HepG2 (cell line): ENCODE data around the gene L3MBTL4. TPM values are rescaled to one million over a fixed set of nuclear protein-coding genes. Genes with fewer than 3 reads are reported as not detected.

Experiments
- ATAC-seq: fragments of 200-7000 bp; cut with Tn5 transposase; 3 replicates; pipeline ENCODE4 v1.9.1; 2020; ENCODE audit warnings: mild to moderate bottlenecking, moderate library complexity
- BruUV-seq: library from RNA; stranded (reverse); fragments of 400-500 nt; replicated peaks from 2 replicates; lab custom pipeline; 2021; lab: Mats Ljungman, UMichigan
- CTCF ChIA-PET: fragments of 300-600 bp; formaldehyde crosslinking; extraction: SDS; loops from one replicate; lab custom pipeline; 2021; ENCODE audit warnings: low total read pairs, inconsistent platforms, low intra/inter-chr PET ratio; lab: Yijun Ruan, JAX
- POLR2A ChIA-PET: fragments of 350-600 bp; sonication (Branson Sonifier 250); formaldehyde crosslinking; loops from one replicate; lab custom pipeline; 2020; ENCODE audit warnings: antibody characterized with exemption, inconsistent platforms; lab: Yijun Ruan, JAX
- DNase-seq: peaks from one replicate; pipeline ENCODE4 v3.0.0-alpha.2; 2015; ENCODE audit warnings: low spot score
- FAIRE-seq: peaks from 3 replicates; lab custom pipeline; 2011; peaks lifted over from hg19 to GRCh38; lab: Jason Lieb, UNC
- H2AFZ ChIP-seq: one replicate; pipeline ENCODE4 v1.6.1; 2011; ENCODE audit warnings: low read length, inconsistent platforms
- H3K27ac ChIP-seq: fragments of 300-600 bp; 3 replicates; pipeline ENCODE4 v1.8.0; 2011; ENCODE audit warnings: mixed run types, mild to moderate bottlenecking, mixed read lengths, low read length, inconsistent platforms; ENCODE audit not compliant: insufficient read depth; ENCODE audit errors: extremely low read length
- H3K27me3 ChIP-seq, 2 experiments: fragments of 200-600 bp in 1 of 2; 2 replicates in 1 of 2; 3 replicates in 1 of 2; pipeline versions ENCODE4 v1.6.0 to v1.8.0; 2011; ENCODE audit warnings: low read length in 2 of 2, mild to moderate bottlenecking in 2 of 2, moderate library complexity in 2 of 2, inconsistent platforms in 1 of 2; ENCODE audit not compliant: insufficient read depth in 2 of 2, control insufficient read depth in 1 of 2
- H3K36me3 ChIP-seq, 2 experiments: fragments of 200-600 bp in 1 of 2; replicated peaks in 1 of 2; 2 replicates in 1 of 2; 3 replicates in 1 of 2; pipeline versions ENCODE4 v1.5.1 to v1.8.0; 2011; ENCODE audit warnings: low read length in 2 of 2, inconsistent platforms in 1 of 2; ENCODE audit not compliant: insufficient read depth in 2 of 2, control insufficient read depth in 1 of 2
- H3K4me1 ChIP-seq: 2 replicates; pipeline ENCODE4 v1.5.1; 2012; ENCODE audit warnings: low read length, inconsistent platforms; ENCODE audit not compliant: insufficient read depth
- H3K4me2 ChIP-seq: 2 replicates; pipeline ENCODE4 v1.6.0; 2011; ENCODE audit warnings: low read depth, low read length, inconsistent platforms
- H3K4me3 ChIP-seq, 3 experiments: fragments of 200-600 bp in 1 of 3; sonication (generic), shearing (Covaris generic) in 1 of 3; replicated peaks in 1 of 3; 2 replicates each; pipeline ENCODE4 v1.5.1; 2011 to 2016; ENCODE audit warnings: low read length in 3 of 3, inconsistent platforms in 2 of 3, low read depth in 2 of 3, mild to moderate bottlenecking in 2 of 3, control low read depth in 1 of 3, mixed read lengths in 1 of 3; ENCODE audit not compliant: insufficient read depth in 1 of 3
- H3K79me2 ChIP-seq: one replicate; pipeline ENCODE4 v1.6.1; 2011; ENCODE audit warnings: low read length, inconsistent platforms; ENCODE audit not compliant: insufficient read depth
- H3K9ac ChIP-seq: 2 replicates; pipeline ENCODE4 v1.6.0; 2011; ENCODE audit warnings: mild to moderate bottlenecking, low read depth, low read length, inconsistent platforms; ENCODE audit not compliant: insufficient read depth
- H3K9me3 ChIP-seq: 2 replicates; pipeline ENCODE4 v1.5.1; 2012; ENCODE audit warnings: mild to moderate bottlenecking, low read length
- H4K20me1 ChIP-seq: 2 replicates; pipeline ENCODE4 v1.6.0; 2011; ENCODE audit warnings: inconsistent platforms, mild to moderate bottlenecking, low read length, moderate library complexity; ENCODE audit not compliant: insufficient read depth
- EEA1 ChIP-seq: sonication (generic); formaldehyde crosslinking; IDR thresholded peaks from 2 replicates; pipeline ENCODE4 v1.5.1; 2020; ENCODE audit warnings: mild to moderate bottlenecking, missing genetic modification reagents, borderline replicate concordance
- PHF8 ChIP-seq: sonication (generic); formaldehyde crosslinking; IDR thresholded peaks from 2 replicates; pipeline ENCODE4 v1.5.0; 2020; ENCODE audit warnings: missing genetic modification reagents
- SALL1 ChIP-seq: sonication (generic); formaldehyde crosslinking; IDR thresholded peaks from 2 replicates; pipeline ENCODE4 v1.8.0; 2022; ENCODE audit warnings: mild to moderate bottlenecking, missing genetic modification reagents
- TOPORS ChIP-seq: sonication (generic); formaldehyde crosslinking; IDR thresholded peaks from 2 replicates; pipeline ENCODE4 v1.8.0; 2023; ENCODE audit warnings: mild to moderate bottlenecking, missing genetic modification reagents
- YY1 ChIP-seq: IDR thresholded peaks from 2 replicates; pipeline ENCODE4 v1.6.1; 2011; ENCODE audit warnings: low read length, low read depth, moderate library complexity, mild to moderate bottlenecking; ENCODE audit not compliant: insufficient read depth, insufficient replicate concordance
- ZBTB42 ChIP-seq: sonication (generic); formaldehyde crosslinking; IDR thresholded peaks from 2 replicates; pipeline ENCODE4 v1.5.0; 2020; ENCODE audit warnings: mild to moderate bottlenecking, missing genetic modification reagents
- ZFP82 ChIP-seq: sonication (generic); formaldehyde crosslinking; IDR thresholded peaks from 2 replicates; pipeline ENCODE4 v1.5.1; 2020; ENCODE audit warnings: mild to moderate bottlenecking, missing genetic modification reagents, borderline replicate concordance
- ZSCAN25 ChIP-seq: sonication (generic); formaldehyde crosslinking; IDR thresholded peaks from 2 replicates; pipeline ENCODE4 v1.8.0; 2022; ENCODE audit warnings: mild to moderate bottlenecking, missing genetic modification reagents
- WGBS: methylation state at CpG from one replicate; pipeline ENCODE4 v1.1.6; 2017; ENCODE audit warnings: low lambda C conversion rate; 5-methylcytosine and 5-hydroxymethylcytosine counted together
- in situ Hi-C: cut with HindIII; loops from 2 replicates; pipeline ENCODE4 v1.10.0; 2017; ENCODE audit warnings: low pct_unique_long_range_greater_than_20kb; ENCODE audit not compliant: extremely low pct_ligation_motif_present
- intact Hi-C: fragments of 100-400 bp; cut with micrococcal nuclease; formaldehyde crosslinking; loops from one replicate; pipeline ENCODE4 v1.10.0; 2022; ENCODE audit not compliant: unreplicated experiment
- polyA plus RNA-seq, 8 experiments: library from polyadenylated mRNA; depleted of rRNA in 3 of 8; stranded (reverse) in 7 of 8; unstranded in 1 of 8; fragments of >200 nt; fragmentation: Illumina TruSeq in 4 of 8; extraction: Trizol in 4 of 8; gene quantifications; 2 replicates each; pipeline versions ENCODE4 v1.2.1 to v1.2.3, GENCODE V29; 2011 to 2016; ENCODE audit warnings: low read depth in 4 of 8, missing spikeins in 1 of 8, mixed read lengths in 1 of 8; ENCODE audit not compliant: insufficient read depth in 1 of 8
- total RNA-seq, 5 experiments: library from RNA; depleted of rRNA; stranded (reverse); fragments of >200 nt; fragmentation: Illumina TruSeq; extraction: Trizol; gene quantifications; 2 replicates each; pipeline ENCODE4 v1.2.3, GENCODE V29; 2016; ENCODE audit warnings: low read depth in 1 of 5
- TF ChIP-seq, protein P1 (sequence below): sonication (generic); formaldehyde crosslinking; IDR thresholded peaks from 2 replicates; pipeline ENCODE4 v1.4.0; 2020; ENCODE audit warnings: missing genetic modification reagents
- TF ChIP-seq, protein P2 (sequence below): sonication (generic); formaldehyde crosslinking; IDR thresholded peaks from 2 replicates; pipeline ENCODE4 v1.5.0; 2020; ENCODE audit warnings: mild to moderate bottlenecking, missing genetic modification reagents
- TF ChIP-seq, protein P3 (sequence below): sonication (generic); formaldehyde crosslinking; IDR thresholded peaks from 2 replicates; pipeline ENCODE4 v1.5.0; 2020; ENCODE audit warnings: mild to moderate bottlenecking, low read depth, missing genetic modification reagents, borderline replicate concordance
- TF ChIP-seq, protein P4 (sequence below): sonication (generic); formaldehyde crosslinking; conservative IDR thresholded peaks from 2 replicates; pipeline ENCODE4 v1.8.0; 2022; ENCODE audit warnings: missing genetic modification reagents

The L3MBTL4 gene
- total and polyA plus RNA-seq, 2 of the 13 experiments (the other 11 are each of a cell fraction or from before 2014, with no cell fraction given) = 10.8 to 13.3 TPM

DNA sequence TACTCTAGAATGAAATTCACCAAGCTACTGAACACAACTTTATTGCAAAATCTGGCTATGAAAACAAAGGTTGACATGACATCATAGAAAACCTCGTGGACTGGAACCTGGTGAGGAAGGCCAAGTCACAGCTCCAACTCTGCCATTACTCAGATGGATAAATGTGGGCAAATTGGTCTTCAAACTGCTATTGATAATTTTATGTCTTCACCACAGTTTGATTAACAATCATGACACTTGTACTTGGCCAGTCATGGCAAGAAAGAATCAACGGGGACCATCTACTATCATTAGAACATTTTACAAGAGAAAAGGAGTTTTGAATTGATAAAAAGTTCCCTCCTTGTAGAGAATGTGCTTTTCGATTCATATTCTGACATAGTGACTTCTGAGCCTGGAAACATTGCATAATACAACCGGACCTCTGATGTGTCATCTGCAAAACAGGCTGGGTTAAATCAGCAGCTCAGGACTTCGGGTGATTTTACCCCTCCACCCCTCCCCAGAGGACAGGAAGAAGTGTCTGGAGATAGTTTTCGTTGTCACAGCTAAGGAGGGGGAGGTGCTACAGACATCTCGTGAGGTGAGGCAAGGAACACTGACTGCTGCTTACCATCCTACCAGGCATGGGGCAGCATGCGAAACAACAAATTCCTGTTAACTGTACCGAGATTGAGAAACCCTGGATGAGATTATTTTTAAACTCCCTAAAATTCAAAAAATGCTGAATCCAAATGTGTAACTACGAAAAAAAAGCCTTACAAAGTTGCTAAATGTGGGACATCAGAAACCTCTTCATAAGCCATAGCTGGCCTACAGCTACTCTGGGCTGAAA lies 8.4 kb downstream of the L3MBTL4 start (continued):
- TF ChIP-seq, protein P1, sequence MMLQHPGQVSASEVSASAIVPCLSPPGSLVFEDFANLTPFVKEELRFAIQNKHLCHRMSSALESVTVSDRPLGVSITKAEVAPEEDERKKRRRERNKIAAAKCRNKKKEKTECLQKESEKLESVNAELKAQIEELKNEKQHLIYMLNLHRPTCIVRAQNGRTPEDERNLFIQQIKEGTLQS (CRISPR knock-in tag) = no peak; the same call in 1 of the 2 replicates

DNA sequence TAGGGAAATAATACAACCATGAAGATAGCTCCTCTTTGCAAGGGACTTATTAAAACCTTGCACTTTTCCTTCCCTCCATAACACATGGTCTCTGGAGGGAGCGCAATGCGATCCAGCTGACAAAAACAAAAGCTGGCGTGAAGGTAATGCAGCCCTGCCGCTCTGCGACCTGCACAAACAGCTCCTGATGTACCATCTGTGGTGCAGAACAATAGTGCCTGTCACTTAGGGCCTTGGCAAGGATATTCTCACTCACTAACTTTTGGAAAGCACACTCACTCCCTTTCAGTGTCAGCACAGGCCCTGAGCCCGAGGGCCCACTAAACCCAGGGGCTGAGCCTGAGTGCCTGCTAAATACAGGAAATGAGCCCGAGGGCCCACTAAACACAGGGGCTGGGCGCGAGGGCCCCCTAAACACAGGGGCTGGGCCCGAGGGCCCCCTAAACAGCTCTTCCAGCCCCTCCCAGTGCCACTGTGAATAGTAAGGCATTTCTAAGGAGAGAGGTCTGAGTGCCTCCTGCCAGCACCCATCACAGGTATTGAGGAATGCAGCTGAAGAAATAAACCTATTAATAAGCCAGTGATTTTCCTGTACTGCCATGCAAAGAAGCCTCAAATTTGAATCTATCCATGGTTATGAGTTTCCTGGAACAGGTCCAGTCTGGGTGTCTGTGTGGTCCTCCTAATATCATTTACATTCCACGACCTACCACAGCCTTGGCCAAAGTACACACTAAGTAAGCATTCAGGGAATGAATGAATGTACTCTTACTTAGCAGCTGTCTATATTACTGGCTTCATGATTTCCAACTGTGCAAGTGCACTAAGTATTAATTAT lies 9.3 kb downstream of the L3MBTL4 start:
- Histone ChIP-seq H3K9me3 (no peaks in the 10 kb centered on the region), H4K20me1 (peaks cover 4% of the 10 kb centered on the region; the same call in 1 of the 2 replicates), H3K4me1 (peaks cover 79% of the 10 kb centered on the region), H3K79me2 (peaks cover 87% of the 10 kb centered on the region), H3K4me3 (peak overlapping the region in 1 of 3 experiments; percentile 45; a peak in 1 of 6 replicates), H3K27ac (peak overlapping the region; percentile 84), H3K4me2 (peak overlapping the region; percentile 76), H3K36me3 (no peaks in the 10 kb centered on the region), H2AFZ (no peak overlapping the region), H3K9ac (peak overlapping the region; percentile 28), H3K27me3 (no peaks in the 10 kb centered on the region)
- intact Hi-C loops = loop anchor here (2.0 to 10.0 kb wide), 2 partner anchors 35 to 191 kb away; no protein-coding TSS in a partner anchor
- ATAC-seq (peak; percentile 77), DNase-seq (peak; percentile 75), FAIRE-seq (peak; percentile 63)
- ChIA-PET POLR2A (interaction anchor here (1.1 to 2.7 kb wide), 3 partner anchors 10 to 34 kb away, joined by 3 to 18 read pairs (median 3); partner anchors contain the start of gene L3MBTL4), CTCF (no interaction called here)
- no TSS peak for BruUV-seq
- WGBS = 94% methylated on average over 5 of the region's 11 CpGs
- in situ Hi-C loops = no loop called here
- TF ChIP-seq ZBTB42 (CRISPR knock-in tag) (no peak), SALL1 (CRISPR knock-in tag) (peak; percentile 28; the same call in 1 of the 2 replicates), ZSCAN25 (no peak), PHF8 (no peak), EEA1 (CRISPR knock-in tag) (no peak), ZFP82 (CRISPR knock-in tag) (no peak), YY1 (no peak), TOPORS (CRISPR knock-in tag) (no peak)
- TF ChIP-seq, protein P2, sequence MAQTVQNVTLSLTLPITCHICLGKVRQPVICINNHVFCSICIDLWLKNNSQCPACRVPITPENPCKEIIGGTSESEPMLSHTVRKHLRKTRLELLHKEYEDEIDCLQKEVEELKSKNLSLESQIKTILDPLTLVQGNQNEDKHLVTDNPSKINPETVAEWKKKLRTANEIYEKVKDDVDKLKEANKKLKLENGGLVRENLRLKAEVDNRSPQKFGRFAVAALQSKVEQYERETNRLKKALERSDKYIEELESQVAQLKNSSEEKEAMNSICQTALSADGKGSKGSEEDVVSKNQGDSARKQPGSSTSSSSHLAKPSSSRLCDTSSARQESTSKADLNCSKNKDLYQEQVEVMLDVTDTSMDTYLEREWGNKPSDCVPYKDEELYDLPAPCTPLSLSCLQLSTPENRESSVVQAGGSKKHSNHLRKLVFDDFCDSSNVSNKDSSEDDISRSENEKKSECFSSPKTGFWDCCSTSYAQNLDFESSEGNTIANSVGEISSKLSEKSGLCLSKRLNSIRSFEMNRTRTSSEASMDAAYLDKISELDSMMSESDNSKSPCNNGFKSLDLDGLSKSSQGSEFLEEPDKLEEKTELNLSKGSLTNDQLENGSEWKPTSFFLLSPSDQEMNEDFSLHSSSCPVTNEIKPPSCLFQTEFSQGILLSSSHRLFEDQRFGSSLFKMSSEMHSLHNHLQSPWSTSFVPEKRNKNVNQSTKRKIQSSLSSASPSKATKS (CRISPR knock-in tag) = no peak
- TF ChIP-seq, protein P3, sequence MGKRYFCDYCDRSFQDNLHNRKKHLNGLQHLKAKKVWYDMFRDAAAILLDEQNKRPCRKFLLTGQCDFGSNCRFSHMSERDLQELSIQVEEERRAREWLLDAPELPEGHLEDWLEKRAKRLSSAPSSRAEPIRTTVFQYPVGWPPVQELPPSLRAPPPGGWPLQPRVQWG (CRISPR knock-in tag) = no peak
- TF ChIP-seq, protein P4, sequence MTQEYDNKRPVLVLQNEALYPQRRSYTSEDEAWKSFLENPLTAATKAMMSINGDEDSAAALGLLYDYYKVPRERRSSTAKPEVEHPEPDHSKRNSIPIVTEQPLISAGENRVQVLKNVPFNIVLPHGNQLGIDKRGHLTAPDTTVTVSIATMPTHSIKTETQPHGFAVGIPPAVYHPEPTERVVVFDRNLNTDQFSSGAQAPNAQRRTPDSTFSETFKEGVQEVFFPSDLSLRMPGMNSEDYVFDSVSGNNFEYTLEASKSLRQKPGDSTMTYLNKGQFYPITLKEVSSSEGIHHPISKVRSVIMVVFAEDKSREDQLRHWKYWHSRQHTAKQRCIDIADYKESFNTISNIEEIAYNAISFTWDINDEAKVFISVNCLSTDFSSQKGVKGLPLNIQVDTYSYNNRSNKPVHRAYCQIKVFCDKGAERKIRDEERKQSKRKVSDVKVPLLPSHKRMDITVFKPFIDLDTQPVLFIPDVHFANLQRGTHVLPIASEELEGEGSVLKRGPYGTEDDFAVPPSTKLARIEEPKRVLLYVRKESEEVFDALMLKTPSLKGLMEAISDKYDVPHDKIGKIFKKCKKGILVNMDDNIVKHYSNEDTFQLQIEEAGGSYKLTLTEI = no peak
